ENCODE measurements around the gene HACD4.

HACD4 gene

GRCh38 chr9:21060919-21061561 lies 29.6 kb upstream of the HACD4 start:
- H3K36me3 ChIP-seq (ENCODE audit: control insufficient read depth in 2 of 2, insufficient read depth in 1 of 2, low read length in 2 of 2), result no peaks in the 10 kb centered on the region
- CTCF ChIA-PET, result interaction anchor here (0.7 kb wide), 1 partner anchor 917 kb away, joined by 3 read pairs; no protein-coding TSS in a partner anchor
- H3K4me1 ChIP-seq (ENCODE audit: control insufficient read depth, insufficient read depth, low read length), result no peaks in the 10 kb centered on the region
- TF ChIP-seq ZEB2 (tag by site-specific recombination; IDR thresholded peaks at IDR 0.05), result no peak
- no peak for TF ChIP-seq ZNF26 (tag by site-specific recombination; IDR thresholded peaks at IDR 0.05)
- no peak for TF ChIP-seq ZNF223 (tag by site-specific recombination; IDR thresholded peaks at IDR 0.05)
- no peak for TF ChIP-seq ZNF791 (tag by site-specific recombination; IDR thresholded peaks at IDR 0.05)
- H3K4me3 ChIP-seq (ENCODE audit: low read depth, low read length), result no peak overlapping the region
- POLR2A ChIA-PET, result no interaction called here
- no peak overlapping the region for H3K27ac ChIP-seq (ENCODE audit: extremely low read depth, low read depth, low read length)
- H3K9me3 ChIP-seq (ENCODE audit: control insufficient read depth, insufficient read depth, low read depth, low read length), result no peaks in the 10 kb centered on the region

GRCh38 chr9:21056931-21057330 lies 25.5 kb upstream of the HACD4 start:
- no peaks in the 10 kb centered on the region for H3K36me3 ChIP-seq (ENCODE audit: control insufficient read depth in 2 of 2, insufficient read depth in 1 of 2, low read length in 2 of 2)
- H3K4me3 ChIP-seq (ENCODE audit: low read depth, low read length), result no peak overlapping the region
- no peaks in the 10 kb centered on the region for H3K9me3 ChIP-seq (ENCODE audit: control insufficient read depth, insufficient read depth, low read depth, low read length)
- TF ChIP-seq ZNF18 (tag by site-specific recombination; IDR thresholded peaks at IDR 0.05) (no peak), ZNF624 (tag by site-specific recombination; IDR thresholded peaks at IDR 0.05) (no peak), ZNF175 (tag by site-specific recombination; IDR thresholded peaks at IDR 0.05) (no peak), ZNF623 (tag by site-specific recombination; IDR thresholded peaks at IDR 0.05) (no peak), ZNF560 (tag by site-specific recombination; IDR thresholded peaks at IDR 0.05; ENCODE audit: borderline replicate concordance) (no peak), ZNF664 (tag by site-specific recombination; IDR thresholded peaks at IDR 0.05) (no peak), GLIS2 (tag by site-specific recombination; IDR thresholded peaks at IDR 0.05) (no peak), ELK4 (IDR thresholded peaks at IDR 0.05; ENCODE audit: borderline replicate concordance, low read depth, low read length) (no peak), ZNF311 (tag by site-specific recombination; IDR thresholded peaks at IDR 0.05; ENCODE audit: borderline replicate concordance) (no peak), ZNF580 (tag by site-specific recombination; IDR thresholded peaks at IDR 0.05) (no peak), ZNF133 (tag by site-specific recombination; IDR thresholded peaks at IDR 0.05) (no peak), ZNF530 (tag by site-specific recombination; IDR thresholded peaks at IDR 0.05; ENCODE audit: low read depth) (no peak), ZNF626 (tag by site-specific recombination; IDR thresholded peaks at IDR 0.05) (no peak), ZBTB1 (tag by site-specific recombination; IDR thresholded peaks at IDR 0.05) (no peak), ZNF366 (tag by site-specific recombination; conservative IDR thresholded peaks at IDR 0.05) (no peak), ZNF571 (tag by site-specific recombination; IDR thresholded peaks at IDR 0.05) (no peak), ZNF394 (tag by site-specific recombination; IDR thresholded peaks at IDR 0.05; ENCODE audit: borderline replicate concordance) (no peak), ZNF768 (tag by site-specific recombination; IDR thresholded peaks at IDR 0.05) (no peak)
- CTCF ChIA-PET, result interaction anchor here (0.6 kb wide), 1 partner anchor 170 kb away, joined by 3 read pairs; no protein-coding TSS in a partner anchor
- H3K27ac ChIP-seq (ENCODE audit: extremely low read depth, low read depth, low read length), result no peak overlapping the region
- no peaks in the 10 kb centered on the region for H3K4me1 ChIP-seq (ENCODE audit: control insufficient read depth, insufficient read depth, low read length)
- POLR2A ChIA-PET, result no interaction called here

Data from HEK293 (cell line).